ENCODE data around the gene VCAN. TPM values are rescaled to one million over a fixed set of nuclear protein-coding genes. Genes with fewer than 3 reads are reported as not detected.

VCAN gene
- total RNA-seq, 1 experiment from 2014 or later, result 0.72 TPM

- in situ Hi-C loops (cut with HindIII; ENCODE audit: low pct_unique_long_range_greater_than_20kb, low sequenced_read_pairs), result no loop called here
Measured at GRCh38 chr5:83494087-83494620, 22.6 kb downstream of the VCAN start.

DNA sequence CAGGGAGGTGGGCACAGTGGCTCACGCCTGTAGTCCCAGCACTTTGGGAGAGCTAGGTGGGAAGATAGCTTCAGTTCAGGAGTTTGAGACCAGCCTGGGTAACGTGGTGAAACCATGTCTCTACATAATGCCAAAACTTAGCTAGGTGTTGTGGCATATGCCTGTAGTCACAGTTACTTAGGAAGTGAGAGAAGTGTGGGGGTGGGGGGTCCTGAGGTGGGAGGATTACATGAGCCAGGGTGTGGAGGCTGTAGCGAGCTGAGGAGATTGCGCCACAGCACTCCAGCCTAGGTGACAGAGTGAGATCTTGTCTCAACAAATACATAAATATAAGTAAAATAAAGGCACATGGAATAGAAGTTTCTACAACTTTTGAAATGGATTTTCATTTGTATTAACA is 23.1 kb downstream of the VCAN start:
- H3K4me1 ChIP-seq (ENCODE audit: control insufficient read depth, insufficient read depth, low read length), result no peaks in the 10 kb centered on the region
- BruUV-seq (replicated peaks), result no TSS peak
- H3K4me3 ChIP-seq (ENCODE audit: low read depth in 2 of 2, low read length in 2 of 2), result no peak overlapping the region
- TF ChIP-seq, protein P1, sequence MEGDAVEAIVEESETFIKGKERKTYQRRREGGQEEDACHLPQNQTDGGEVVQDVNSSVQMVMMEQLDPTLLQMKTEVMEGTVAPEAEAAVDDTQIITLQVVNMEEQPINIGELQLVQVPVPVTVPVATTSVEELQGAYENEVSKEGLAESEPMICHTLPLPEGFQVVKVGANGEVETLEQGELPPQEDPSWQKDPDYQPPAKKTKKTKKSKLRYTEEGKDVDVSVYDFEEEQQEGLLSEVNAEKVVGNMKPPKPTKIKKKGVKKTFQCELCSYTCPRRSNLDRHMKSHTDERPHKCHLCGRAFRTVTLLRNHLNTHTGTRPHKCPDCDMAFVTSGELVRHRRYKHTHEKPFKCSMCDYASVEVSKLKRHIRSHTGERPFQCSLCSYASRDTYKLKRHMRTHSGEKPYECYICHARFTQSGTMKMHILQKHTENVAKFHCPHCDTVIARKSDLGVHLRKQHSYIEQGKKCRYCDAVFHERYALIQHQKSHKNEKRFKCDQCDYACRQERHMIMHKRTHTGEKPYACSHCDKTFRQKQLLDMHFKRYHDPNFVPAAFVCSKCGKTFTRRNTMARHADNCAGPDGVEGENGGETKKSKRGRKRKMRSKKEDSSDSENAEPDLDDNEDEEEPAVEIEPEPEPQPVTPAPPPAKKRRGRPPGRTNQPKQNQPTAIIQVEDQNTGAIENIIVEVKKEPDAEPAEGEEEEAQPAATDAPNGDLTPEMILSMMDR (IDR thresholded peaks at IDR 0.05), result no peak
- no peak for TF ChIP-seq TCF7L2 (IDR thresholded peaks at IDR 0.05; ENCODE audit: low read depth, low read length)
- no peak for TF ChIP-seq POLR2AphosphoS5 (IDR thresholded peaks at IDR 0.05; ENCODE audit: low read depth, low read length)
- TF ChIP-seq, protein P2, sequence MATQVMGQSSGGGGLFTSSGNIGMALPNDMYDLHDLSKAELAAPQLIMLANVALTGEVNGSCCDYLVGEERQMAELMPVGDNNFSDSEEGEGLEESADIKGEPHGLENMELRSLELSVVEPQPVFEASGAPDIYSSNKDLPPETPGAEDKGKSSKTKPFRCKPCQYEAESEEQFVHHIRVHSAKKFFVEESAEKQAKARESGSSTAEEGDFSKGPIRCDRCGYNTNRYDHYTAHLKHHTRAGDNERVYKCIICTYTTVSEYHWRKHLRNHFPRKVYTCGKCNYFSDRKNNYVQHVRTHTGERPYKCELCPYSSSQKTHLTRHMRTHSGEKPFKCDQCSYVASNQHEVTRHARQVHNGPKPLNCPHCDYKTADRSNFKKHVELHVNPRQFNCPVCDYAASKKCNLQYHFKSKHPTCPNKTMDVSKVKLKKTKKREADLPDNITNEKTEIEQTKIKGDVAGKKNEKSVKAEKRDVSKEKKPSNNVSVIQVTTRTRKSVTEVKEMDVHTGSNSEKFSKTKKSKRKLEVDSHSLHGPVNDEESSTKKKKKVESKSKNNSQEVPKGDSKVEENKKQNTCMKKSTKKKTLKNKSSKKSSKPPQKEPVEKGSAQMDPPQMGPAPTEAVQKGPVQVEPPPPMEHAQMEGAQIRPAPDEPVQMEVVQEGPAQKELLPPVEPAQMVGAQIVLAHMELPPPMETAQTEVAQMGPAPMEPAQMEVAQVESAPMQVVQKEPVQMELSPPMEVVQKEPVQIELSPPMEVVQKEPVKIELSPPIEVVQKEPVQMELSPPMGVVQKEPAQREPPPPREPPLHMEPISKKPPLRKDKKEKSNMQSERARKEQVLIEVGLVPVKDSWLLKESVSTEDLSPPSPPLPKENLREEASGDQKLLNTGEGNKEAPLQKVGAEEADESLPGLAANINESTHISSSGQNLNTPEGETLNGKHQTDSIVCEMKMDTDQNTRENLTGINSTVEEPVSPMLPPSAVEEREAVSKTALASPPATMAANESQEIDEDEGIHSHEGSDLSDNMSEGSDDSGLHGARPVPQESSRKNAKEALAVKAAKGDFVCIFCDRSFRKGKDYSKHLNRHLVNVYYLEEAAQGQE (IDR thresholded peaks at IDR 0.05; ENCODE audit: insufficient read depth in 1 of 2, low read depth in 2 of 2, low read length in 1 of 2), result no peak
- TF ChIP-seq SIN3A (IDR thresholded peaks at IDR 0.05; ENCODE audit: borderline replicate concordance, insufficient read depth, low read depth, low read length), result no peak
- no peaks in the 10 kb centered on the region for H3K9me3 ChIP-seq (ENCODE audit: control insufficient read depth, insufficient read depth, low read depth, low read length)
- no peak overlapping the region for H3K27ac ChIP-seq (ENCODE audit: low read length)
- CTCF ChIA-PET, result no interaction called here
- DNase-seq (ENCODE audit: low read depth, low spot score), result no peak
- intact Hi-C loops (cut with micrococcal nuclease; ENCODE audit: unreplicated experiment) (no loop called here), in situ Hi-C loops (cut with HindIII; ENCODE audit: low pct_unique_long_range_greater_than_20kb, low sequenced_read_pairs) (no loop called here)
- POLR2A ChIA-PET, result no interaction called here
- no peaks in the 10 kb centered on the region; the same call in 1 of the 2 replicates for H3K36me3 ChIP-seq (ENCODE audit: control insufficient read depth, insufficient read depth, low read length)
- no peaks in the 10 kb centered on the region for H3K27me3 ChIP-seq (ENCODE audit: control insufficient read depth, insufficient read depth, low read length)
- ATAC-seq, result no peak

More at GRCh38 chr5:83494087-83494620, 22.6 kb downstream of the VCAN start:
- H3K27me3 ChIP-seq (ENCODE audit: control insufficient read depth, insufficient read depth, low read length), result no peaks in the 10 kb centered on the region
- intact Hi-C loops (cut with micrococcal nuclease; ENCODE audit: unreplicated experiment), result no loop called here
- no peaks in the 10 kb centered on the region for H3K9me3 ChIP-seq (ENCODE audit: control insufficient read depth, insufficient read depth, low read depth, low read length)
- BruUV-seq (replicated peaks), result no TSS peak
- no peak overlapping the region for H3K4me3 ChIP-seq (ENCODE audit: low read depth in 2 of 2, low read length in 2 of 2)
- H3K36me3 ChIP-seq (ENCODE audit: control insufficient read depth, insufficient read depth, low read length), result no peaks in the 10 kb centered on the region; the same call in 1 of the 2 replicates
- DNase-seq (ENCODE audit: low read depth, low spot score), result no peak
- TF ChIP-seq TCF7L2 (IDR thresholded peaks at IDR 0.05; ENCODE audit: low read depth, low read length) (no peak), SIN3A (IDR thresholded peaks at IDR 0.05; ENCODE audit: borderline replicate concordance, insufficient read depth, low read depth, low read length) (no peak), POLR2AphosphoS5 (IDR thresholded peaks at IDR 0.05; ENCODE audit: low read depth, low read length) (no peak)
- TF ChIP-seq, protein P1 (IDR thresholded peaks at IDR 0.05), result no peak
- TF ChIP-seq, protein P2 (IDR thresholded peaks at IDR 0.05; ENCODE audit: insufficient read depth in 1 of 2, low read depth in 2 of 2, low read length in 1 of 2), result no peak
- no peaks in the 10 kb centered on the region for H3K4me1 ChIP-seq (ENCODE audit: control insufficient read depth, insufficient read depth, low read length)
- no peak overlapping the region for H3K27ac ChIP-seq (ENCODE audit: low read length)
- ChIA-PET POLR2A (no interaction called here), CTCF (no interaction called here)
- ATAC-seq, result no peak
